GM23338 (cell line): ENCODE data around the gene C1QTNF8. TPM values are rescaled to one million over a fixed set of nuclear protein-coding genes. Genes with fewer than 3 reads are reported as not detected.

ENCODE experiments used
- ATAC-seq: fragments of 200-7000 bp; cut with Tn5 transposase; 3 replicates; pipeline ENCODE4 v1.9.1; 2020
- DNase-seq: peaks from one replicate; pipeline ENCODE4 v3.0.0-alpha.2; 2015; ENCODE audit warnings: low spot score
- H2AFZ ChIP-seq: fragments of 200-600 bp; sonication (generic); 2 replicates; pipeline ENCODE4 v1.8.0; 2016; ENCODE audit warnings: antibody characterized with exemption, mild to moderate bottlenecking, moderate library complexity
- H3F3A ChIP-seq: fragments of 200-600 bp; sonication (generic); replicated peaks from 2 replicates; pipeline ENCODE4 v1.8.0; 2017; ENCODE audit warnings: antibody characterized with exemption, mixed run types, low read depth
- H3K27ac ChIP-seq: fragments of 200-600 bp; sonication (generic); 2 replicates; pipeline ENCODE4 v1.6.1; 2016; ENCODE audit warnings: low read depth
- H3K27me3 ChIP-seq: fragments of 200-600 bp; sonication (generic); 2 replicates; pipeline ENCODE4 v1.8.0; 2016; ENCODE audit warnings: mild to moderate bottlenecking, mixed run types, moderate library complexity; ENCODE audit not compliant: insufficient read depth
- H3K36me3 ChIP-seq: fragments of 200-600 bp; sonication (generic); 2 replicates; pipeline ENCODE4 v1.8.0; 2016; ENCODE audit warnings: mild to moderate bottlenecking; ENCODE audit not compliant: insufficient read depth
- H3K4me1 ChIP-seq: fragments of 200-600 bp; sonication (generic); 2 replicates; pipeline ENCODE4 v1.8.0; 2016; ENCODE audit warnings: mild to moderate bottlenecking, moderate library complexity; ENCODE audit not compliant: insufficient read depth
- H3K4me2 ChIP-seq: fragments of 200-600 bp; sonication (generic); 2 replicates; pipeline ENCODE4 v1.7.1; 2017; ENCODE audit warnings: mixed run types
- H3K4me3 ChIP-seq: fragments of 200-600 bp; sonication (generic); 2 replicates; pipeline ENCODE4 v1.6.1; 2016; ENCODE audit warnings: mixed run types
- H3K79me2 ChIP-seq: fragments of 200-600 bp; sonication (generic); replicated peaks from 2 replicates; pipeline ENCODE4 v1.8.0; 2017; ENCODE audit warnings: mild to moderate bottlenecking; ENCODE audit not compliant: insufficient read depth
- H3K9me2 ChIP-seq: fragments of 200-600 bp; sonication (generic); 2 replicates; pipeline ENCODE4 v1.8.0; 2017; ENCODE audit not compliant: insufficient read depth
- H4K20me1 ChIP-seq: fragments of 200-600 bp; sonication (generic); replicated peaks from 2 replicates; pipeline ENCODE4 v1.8.0; 2017; ENCODE audit warnings: mild to moderate bottlenecking; ENCODE audit not compliant: insufficient read depth
- H3K27ac Mint-ChIP-seq: 2 replicates; pipeline ENCODE4 v1.8.0; 2020; ENCODE audit warnings: inconsistent platforms, mild to moderate bottlenecking, moderate library complexity, mixed read lengths
- H3K27me3 Mint-ChIP-seq: 3 replicates; pipeline ENCODE4 v1.8.0; 2022; ENCODE audit warnings: low read depth, mild to moderate bottlenecking, moderate library complexity, mixed read lengths, inconsistent platforms; ENCODE audit not compliant: insufficient read depth, poor library complexity
- H3K36me3 Mint-ChIP-seq: 3 replicates; pipeline ENCODE4 v1.8.0; 2021; ENCODE audit warnings: low read depth, mild to moderate bottlenecking, inconsistent platforms, moderate library complexity, mixed read lengths
- H3K4me1 Mint-ChIP-seq: 3 replicates; pipeline ENCODE4 v1.8.0; 2020; ENCODE audit warnings: mild to moderate bottlenecking, inconsistent platforms, mixed read lengths
- H3K4me3 Mint-ChIP-seq: 3 replicates; pipeline ENCODE4 v1.8.0; 2021; ENCODE audit warnings: moderate library complexity, mild to moderate bottlenecking, inconsistent platforms, mixed read lengths
- H3K9me3 Mint-ChIP-seq: 3 replicates; pipeline ENCODE4 v1.8.0; 2020; ENCODE audit warnings: moderate library complexity, mild to moderate bottlenecking, inconsistent platforms, mixed read lengths
- CREB1 ChIP-seq: fragments of 250-450 bp; sonication (Bioruptor Pico); IDR thresholded peaks from 2 replicates; pipeline ENCODE4 v1.5.0; 2020; ENCODE audit warnings: low read depth, mild to moderate bottlenecking, moderate library complexity
- EZH2 ChIP-seq: fragments of 200-600 bp; sonication (generic); IDR thresholded peaks from one replicate; pipeline ENCODE4 v1.8.0; 2017; ENCODE audit warnings: antibody characterized with exemption, mild to moderate bottlenecking, low read depth; ENCODE audit not compliant: unreplicated experiment
- EZH2phosphoT487 ChIP-seq: fragments of 200-600 bp; sonication (generic); IDR thresholded peaks from one replicate; pipeline ENCODE4 v1.8.1; 2018; ENCODE audit warnings: antibody characterized with exemption; ENCODE audit not compliant: unreplicated experiment
- JUNB ChIP-seq: IDR thresholded peaks from one replicate; pipeline ENCODE4 v1.6.1; 2016; ENCODE audit warnings: antibody characterized with exemption; ENCODE audit not compliant: unreplicated experiment
- NANOG ChIP-seq: IDR thresholded peaks from 2 replicates; pipeline ENCODE4 v1.6.1; 2016; ENCODE audit warnings: antibody characterized with exemption, borderline replicate concordance
- POLR2AphosphoS5 ChIP-seq: IDR thresholded peaks from 2 replicates; pipeline ENCODE4 v1.6.1; 2016; ENCODE audit warnings: antibody characterized with exemption, low read depth
- STAT1 ChIP-seq: IDR thresholded peaks from one replicate; pipeline ENCODE4 v1.6.1; 2016; ENCODE audit warnings: antibody characterized with exemption; ENCODE audit not compliant: unreplicated experiment
- ZNF114 ChIP-seq: fragments of 250-450 bp; sonication (Bioruptor Pico); IDR thresholded peaks from 2 replicates; pipeline ENCODE4 v1.5.0; 2020; ENCODE audit warnings: mild to moderate bottlenecking, moderate library complexity
- ZNF331 ChIP-seq: fragments of 250-450 bp; sonication (Bioruptor Pico); IDR thresholded peaks from 2 replicates; pipeline ENCODE4 v1.5.0; 2020; ENCODE audit warnings: low read depth, mild to moderate bottlenecking, moderate library complexity
- polyA plus RNA-seq: library from polyadenylated mRNA; unstranded; fragments of >200 nt; fragmentation: Nextera tagmentation; extraction: Ambion mirVana; gene quantifications from 2 replicates; pipeline ENCODE4 v1.2.1, GENCODE V29; 2016
- total RNA-seq: library from RNA; depleted of rRNA; stranded (reverse); fragments of >200 nt; shearing (Covaris generic); gene quantifications from 2 replicates; pipeline ENCODE4 v1.2.3, GENCODE V29; 2014
- TF ChIP-seq, protein P1 (sequence below): IDR thresholded peaks from one replicate; pipeline ENCODE4 v1.6.1; 2018; ENCODE audit warnings: antibody characterized with exemption; ENCODE audit not compliant: unreplicated experiment
- TF ChIP-seq, protein P2 (sequence below): IDR thresholded peaks from 2 replicates; pipeline ENCODE4 v1.6.1; 2016; ENCODE audit warnings: antibody characterized with exemption
- TF ChIP-seq, protein P3 (sequence below): fragments of 250-450 bp; sonication (Bioruptor Pico); IDR thresholded peaks from 2 replicates; pipeline ENCODE4 v1.5.0; 2020; ENCODE audit warnings: mild to moderate bottlenecking, moderate library complexity
- TF ChIP-seq, protein P4 (sequence below), 2 experiments: fragments of 200-600 bp in 1 of 2; sonication (generic) in 1 of 2; conservative IDR thresholded peaks; 2 replicates each; pipeline versions ENCODE4 v1.5.1 to v1.6.1; 2016 to 2017; ENCODE audit warnings: antibody characterized with exemption in 2 of 2, low read depth in 2 of 2, mild to moderate bottlenecking in 2 of 2, moderate library complexity in 1 of 2

Gene C1QTNF8
- total and polyA plus RNA-seq, 2 experiments from 2014 or later = not detected

DNA sequence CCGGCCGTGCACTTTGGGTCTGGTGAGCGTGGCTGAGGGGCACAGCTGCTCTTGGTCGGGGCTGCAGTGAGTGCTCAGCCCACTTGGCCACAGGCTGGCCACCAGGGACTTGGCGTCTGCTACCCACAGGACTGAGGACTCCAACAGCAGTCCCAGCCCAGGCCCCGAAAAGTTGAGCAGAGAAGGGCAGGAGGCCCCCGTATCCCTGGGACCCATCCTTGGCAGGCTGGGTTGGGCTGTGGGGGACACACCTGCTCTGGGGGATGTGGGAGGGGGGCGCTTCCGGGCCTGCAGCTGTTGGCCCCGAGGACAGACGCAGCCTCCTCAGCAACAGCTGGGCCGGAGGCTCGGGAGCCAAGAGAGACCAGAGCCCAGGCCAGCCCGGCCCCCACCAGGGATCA is 42.9 kb downstream of the C1QTNF8 start:
- Mint-ChIP-seq H3K27ac (no peak overlapping the region), H3K36me3 (no peaks in the 10 kb centered on the region), H3K4me1 (no peaks in the 10 kb centered on the region), H3K27me3 (peaks cover 8% of the 10 kb centered on the region), H3K4me3 (no peak overlapping the region), H3K9me3 (no peaks in the 10 kb centered on the region)
- Histone ChIP-seq H3K79me2 (no peaks in the 10 kb centered on the region), H3K4me3 (no peak overlapping the region), H2AFZ (no peak overlapping the region), H3K36me3 (no peaks in the 10 kb centered on the region), H3K9me2 (no peaks in the 10 kb centered on the region), H3K4me2 (no peak overlapping the region), H3K4me1 (no peaks in the 10 kb centered on the region; the same call in 1 of the 2 replicates), H3K27ac (no peak overlapping the region), H4K20me1 (no peaks in the 10 kb centered on the region), H3K27me3 (no peaks in the 10 kb centered on the region), H3F3A (no peaks in the 10 kb centered on the region)
- DNase-seq (no peak), ATAC-seq (no peak)
- no peak for TF ChIP-seq EZH2phosphoT487
- no peak for TF ChIP-seq ZNF114 (CRISPR knock-in tag)
- TF ChIP-seq STAT1 = no peak
- TF ChIP-seq CREB1 = no peak
- no peak for TF ChIP-seq ZNF331 (CRISPR knock-in tag)
- TF ChIP-seq, protein P1, sequence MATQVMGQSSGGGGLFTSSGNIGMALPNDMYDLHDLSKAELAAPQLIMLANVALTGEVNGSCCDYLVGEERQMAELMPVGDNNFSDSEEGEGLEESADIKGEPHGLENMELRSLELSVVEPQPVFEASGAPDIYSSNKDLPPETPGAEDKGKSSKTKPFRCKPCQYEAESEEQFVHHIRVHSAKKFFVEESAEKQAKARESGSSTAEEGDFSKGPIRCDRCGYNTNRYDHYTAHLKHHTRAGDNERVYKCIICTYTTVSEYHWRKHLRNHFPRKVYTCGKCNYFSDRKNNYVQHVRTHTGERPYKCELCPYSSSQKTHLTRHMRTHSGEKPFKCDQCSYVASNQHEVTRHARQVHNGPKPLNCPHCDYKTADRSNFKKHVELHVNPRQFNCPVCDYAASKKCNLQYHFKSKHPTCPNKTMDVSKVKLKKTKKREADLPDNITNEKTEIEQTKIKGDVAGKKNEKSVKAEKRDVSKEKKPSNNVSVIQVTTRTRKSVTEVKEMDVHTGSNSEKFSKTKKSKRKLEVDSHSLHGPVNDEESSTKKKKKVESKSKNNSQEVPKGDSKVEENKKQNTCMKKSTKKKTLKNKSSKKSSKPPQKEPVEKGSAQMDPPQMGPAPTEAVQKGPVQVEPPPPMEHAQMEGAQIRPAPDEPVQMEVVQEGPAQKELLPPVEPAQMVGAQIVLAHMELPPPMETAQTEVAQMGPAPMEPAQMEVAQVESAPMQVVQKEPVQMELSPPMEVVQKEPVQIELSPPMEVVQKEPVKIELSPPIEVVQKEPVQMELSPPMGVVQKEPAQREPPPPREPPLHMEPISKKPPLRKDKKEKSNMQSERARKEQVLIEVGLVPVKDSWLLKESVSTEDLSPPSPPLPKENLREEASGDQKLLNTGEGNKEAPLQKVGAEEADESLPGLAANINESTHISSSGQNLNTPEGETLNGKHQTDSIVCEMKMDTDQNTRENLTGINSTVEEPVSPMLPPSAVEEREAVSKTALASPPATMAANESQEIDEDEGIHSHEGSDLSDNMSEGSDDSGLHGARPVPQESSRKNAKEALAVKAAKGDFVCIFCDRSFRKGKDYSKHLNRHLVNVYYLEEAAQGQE = no peak
- TF ChIP-seq POLR2AphosphoS5 = no peak
- no peak for TF ChIP-seq EZH2
- TF ChIP-seq, protein P2, sequence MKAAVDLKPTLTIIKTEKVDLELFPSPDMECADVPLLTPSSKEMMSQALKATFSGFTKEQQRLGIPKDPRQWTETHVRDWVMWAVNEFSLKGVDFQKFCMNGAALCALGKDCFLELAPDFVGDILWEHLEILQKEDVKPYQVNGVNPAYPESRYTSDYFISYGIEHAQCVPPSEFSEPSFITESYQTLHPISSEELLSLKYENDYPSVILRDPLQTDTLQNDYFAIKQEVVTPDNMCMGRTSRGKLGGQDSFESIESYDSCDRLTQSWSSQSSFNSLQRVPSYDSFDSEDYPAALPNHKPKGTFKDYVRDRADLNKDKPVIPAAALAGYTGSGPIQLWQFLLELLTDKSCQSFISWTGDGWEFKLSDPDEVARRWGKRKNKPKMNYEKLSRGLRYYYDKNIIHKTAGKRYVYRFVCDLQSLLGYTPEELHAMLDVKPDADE = no peak
- TF ChIP-seq, protein P3, sequence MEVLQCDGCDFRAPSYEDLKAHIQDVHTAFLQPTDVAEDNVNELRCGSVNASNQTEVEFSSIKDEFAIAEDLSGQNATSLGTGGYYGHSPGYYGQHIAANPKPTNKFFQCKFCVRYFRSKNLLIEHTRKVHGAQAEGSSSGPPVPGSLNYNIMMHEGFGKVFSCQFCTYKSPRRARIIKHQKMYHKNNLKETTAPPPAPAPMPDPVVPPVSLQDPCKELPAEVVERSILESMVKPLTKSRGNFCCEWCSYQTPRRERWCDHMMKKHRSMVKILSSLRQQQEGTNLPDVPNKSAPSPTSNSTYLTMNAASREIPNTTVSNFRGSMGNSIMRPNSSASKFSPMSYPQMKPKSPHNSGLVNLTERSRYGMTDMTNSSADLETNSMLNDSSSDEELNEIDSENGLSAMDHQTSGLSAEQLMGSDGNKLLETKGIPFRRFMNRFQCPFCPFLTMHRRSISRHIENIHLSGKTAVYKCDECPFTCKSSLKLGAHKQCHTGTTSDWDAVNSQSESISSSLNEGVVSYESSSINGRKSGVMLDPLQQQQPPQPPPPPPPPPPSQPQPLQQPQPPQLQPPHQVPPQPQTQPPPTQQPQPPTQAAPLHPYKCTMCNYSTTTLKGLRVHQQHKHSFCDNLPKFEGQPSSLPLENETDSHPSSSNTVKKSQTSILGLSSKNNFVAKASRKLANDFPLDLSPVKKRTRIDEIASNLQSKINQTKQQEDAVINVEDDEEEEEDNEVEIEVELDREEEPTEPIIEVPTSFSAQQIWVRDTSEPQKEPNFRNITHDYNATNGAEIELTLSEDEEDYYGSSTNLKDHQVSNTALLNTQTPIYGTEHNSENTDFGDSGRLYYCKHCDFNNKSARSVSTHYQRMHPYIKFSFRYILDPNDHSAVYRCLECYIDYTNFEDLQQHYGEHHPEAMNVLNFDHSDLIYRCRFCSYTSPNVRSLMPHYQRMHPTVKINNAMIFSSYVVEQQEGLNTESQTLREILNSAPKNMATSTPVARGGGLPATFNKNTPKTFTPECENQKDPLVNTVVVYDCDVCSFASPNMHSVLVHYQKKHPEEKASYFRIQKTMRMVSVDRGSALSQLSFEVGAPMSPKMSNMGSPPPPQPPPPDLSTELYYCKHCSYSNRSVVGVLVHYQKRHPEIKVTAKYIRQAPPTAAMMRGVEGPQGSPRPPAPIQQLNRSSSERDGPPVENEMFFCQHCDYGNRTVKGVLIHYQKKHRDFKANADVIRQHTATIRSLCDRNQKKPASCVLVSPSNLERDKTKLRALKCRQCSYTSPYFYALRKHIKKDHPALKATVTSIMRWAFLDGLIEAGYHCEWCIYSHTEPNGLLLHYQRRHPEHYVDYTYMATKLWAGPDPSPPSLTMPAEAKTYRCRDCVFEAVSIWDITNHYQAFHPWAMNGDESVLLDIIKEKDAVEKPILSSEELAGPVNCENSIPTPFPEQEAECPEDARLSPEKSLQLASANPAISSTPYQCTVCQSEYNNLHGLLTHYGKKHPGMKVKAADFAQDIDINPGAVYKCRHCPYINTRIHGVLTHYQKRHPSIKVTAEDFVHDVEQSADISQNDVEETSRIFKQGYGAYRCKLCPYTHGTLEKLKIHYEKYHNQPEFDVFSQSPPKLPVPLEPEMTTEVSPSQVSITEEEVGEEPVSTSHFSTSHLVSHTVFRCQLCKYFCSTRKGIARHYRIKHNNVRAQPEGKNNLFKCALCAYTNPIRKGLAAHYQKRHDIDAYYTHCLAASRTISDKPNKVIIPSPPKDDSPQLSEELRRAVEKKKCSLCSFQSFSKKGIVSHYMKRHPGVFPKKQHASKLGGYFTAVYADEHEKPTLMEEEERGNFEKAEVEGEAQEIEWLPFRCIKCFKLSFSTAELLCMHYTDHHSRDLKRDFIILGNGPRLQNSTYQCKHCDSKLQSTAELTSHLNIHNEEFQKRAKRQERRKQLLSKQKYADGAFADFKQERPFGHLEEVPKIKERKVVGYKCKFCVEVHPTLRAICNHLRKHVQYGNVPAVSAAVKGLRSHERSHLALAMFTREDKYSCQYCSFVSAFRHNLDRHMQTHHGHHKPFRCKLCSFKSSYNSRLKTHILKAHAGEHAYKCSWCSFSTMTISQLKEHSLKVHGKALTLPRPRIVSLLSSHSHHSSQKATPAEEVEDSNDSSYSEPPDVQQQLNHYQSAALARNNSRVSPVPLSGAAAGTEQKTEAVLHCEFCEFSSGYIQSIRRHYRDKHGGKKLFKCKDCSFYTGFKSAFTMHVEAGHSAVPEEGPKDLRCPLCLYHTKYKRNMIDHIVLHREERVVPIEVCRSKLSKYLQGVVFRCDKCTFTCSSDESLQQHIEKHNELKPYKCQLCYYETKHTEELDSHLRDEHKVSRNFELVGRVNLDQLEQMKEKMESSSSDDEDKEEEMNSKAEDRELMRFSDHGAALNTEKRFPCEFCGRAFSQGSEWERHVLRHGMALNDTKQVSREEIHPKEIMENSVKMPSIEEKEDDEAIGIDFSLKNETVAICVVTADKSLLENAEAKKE (CRISPR knock-in tag) = no peak
- no peak for TF ChIP-seq NANOG
- no peak for TF ChIP-seq JUNB
- TF ChIP-seq, protein P4, sequence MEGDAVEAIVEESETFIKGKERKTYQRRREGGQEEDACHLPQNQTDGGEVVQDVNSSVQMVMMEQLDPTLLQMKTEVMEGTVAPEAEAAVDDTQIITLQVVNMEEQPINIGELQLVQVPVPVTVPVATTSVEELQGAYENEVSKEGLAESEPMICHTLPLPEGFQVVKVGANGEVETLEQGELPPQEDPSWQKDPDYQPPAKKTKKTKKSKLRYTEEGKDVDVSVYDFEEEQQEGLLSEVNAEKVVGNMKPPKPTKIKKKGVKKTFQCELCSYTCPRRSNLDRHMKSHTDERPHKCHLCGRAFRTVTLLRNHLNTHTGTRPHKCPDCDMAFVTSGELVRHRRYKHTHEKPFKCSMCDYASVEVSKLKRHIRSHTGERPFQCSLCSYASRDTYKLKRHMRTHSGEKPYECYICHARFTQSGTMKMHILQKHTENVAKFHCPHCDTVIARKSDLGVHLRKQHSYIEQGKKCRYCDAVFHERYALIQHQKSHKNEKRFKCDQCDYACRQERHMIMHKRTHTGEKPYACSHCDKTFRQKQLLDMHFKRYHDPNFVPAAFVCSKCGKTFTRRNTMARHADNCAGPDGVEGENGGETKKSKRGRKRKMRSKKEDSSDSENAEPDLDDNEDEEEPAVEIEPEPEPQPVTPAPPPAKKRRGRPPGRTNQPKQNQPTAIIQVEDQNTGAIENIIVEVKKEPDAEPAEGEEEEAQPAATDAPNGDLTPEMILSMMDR (conservative IDR thresholded peaks at IDR 0.05; ENCODE audit: low read depth in 2 of 2) = no peak
